SK-N-MC (cell line): ENCODE data around the gene RTKN2.
"Not testable (repeated sequence)": the region's sequence is repeated elsewhere in the genome, so short reads cannot be mapped to it uniquely, and the experiment has no call there.

ENCODE experiments used
- EZH2 ChIP-seq: fragments of 200-600 bp; sonication (generic); IDR thresholded peaks from one replicate; pipeline ENCODE4 v1.6.1; 2017; ENCODE audit warnings: antibody characterized with exemption
- FOXP2 ChIP-seq: optimal IDR thresholded peaks from 2 replicates; pipeline ENCODE3; 2011; ENCODE audit warnings: mild to moderate bottlenecking, moderate library complexity; ENCODE audit not compliant: insufficient read depth; ENCODE audit errors: extremely low read length, control extremely low read depth
- POLR2AphosphoS5 ChIP-seq: IDR thresholded peaks from 2 replicates; pipeline ENCODE4 v1.6.1; 2012; ENCODE audit warnings: mild to moderate bottlenecking, low read depth, low read length, borderline replicate concordance

DNA sequence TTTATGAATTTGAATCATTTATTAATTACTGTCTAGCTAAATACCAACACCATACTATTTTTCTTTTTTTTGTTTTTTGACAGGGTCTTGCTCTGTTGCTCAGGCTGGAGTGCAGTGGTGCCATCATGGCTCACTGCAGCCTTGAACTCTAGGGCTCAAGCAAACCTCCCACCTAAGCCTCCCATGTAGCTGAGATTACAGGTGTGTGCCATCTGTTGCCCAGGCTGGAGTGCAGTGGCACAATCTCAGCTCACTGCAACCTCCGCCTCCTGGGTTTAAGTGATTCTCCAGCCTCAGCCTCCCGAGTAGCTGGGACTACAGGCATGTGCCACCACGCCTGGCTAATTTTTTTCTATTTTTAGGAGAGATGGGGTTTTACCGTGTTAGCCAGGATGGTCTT lies 27.1 kb downstream of the RTKN2 start:
- TF ChIP-seq EZH2, FOXP2, POLR2AphosphoS5: not testable (repeated sequence)
